Ectodermal cell (in vitro differentiated cells): ENCODE data around the gene CYP3A4.
"Not testable (repeated sequence)": the region's sequence is repeated elsewhere in the genome, so short reads cannot be mapped to it uniquely, and the experiment has no call there.

Experiments used
- H3K27ac ChIP-seq: 2 replicates; pipeline ENCODE4 v1.7.0; 2013; ENCODE audit warnings: mild to moderate bottlenecking, low read depth, low read length; ENCODE audit not compliant: insufficient read depth, poor library complexity, severe bottlenecking
- H3K27me3 ChIP-seq: 2 replicates; pipeline ENCODE4 v1.7.0; 2013; ENCODE audit warnings: mild to moderate bottlenecking, low read length; ENCODE audit not compliant: insufficient read depth, control insufficient read depth, poor library complexity, severe bottlenecking
- H3K36me3 ChIP-seq: one replicate; pipeline ENCODE4 v1.7.0; 2013; ENCODE audit warnings: low read length; ENCODE audit not compliant: control insufficient read depth, insufficient read depth
- H3K4me1 ChIP-seq: one replicate; pipeline ENCODE4 v1.7.0; 2013; ENCODE audit warnings: low read length; ENCODE audit not compliant: control insufficient read depth, insufficient read depth
- H3K4me3 ChIP-seq: 2 replicates; pipeline ENCODE4 v1.7.0; 2013; ENCODE audit warnings: low read depth, low read length, control low read depth; ENCODE audit not compliant: insufficient read depth
- H3K9me3 ChIP-seq: 2 replicates; pipeline ENCODE4 v1.7.0; 2013; ENCODE audit warnings: mild to moderate bottlenecking, low read length, moderate library complexity; ENCODE audit not compliant: control insufficient read depth
- whole genome bisulfite sequencing, 2 experiments: methylation state at CpG; one replicate each; pipeline ENCODE4 v1.1.7; 2013; ENCODE audit warnings: missing lambda C conversion rate in 2 of 2; 5-methylcytosine and 5-hydroxymethylcytosine counted together

Gene CYP3A4

DNA sequence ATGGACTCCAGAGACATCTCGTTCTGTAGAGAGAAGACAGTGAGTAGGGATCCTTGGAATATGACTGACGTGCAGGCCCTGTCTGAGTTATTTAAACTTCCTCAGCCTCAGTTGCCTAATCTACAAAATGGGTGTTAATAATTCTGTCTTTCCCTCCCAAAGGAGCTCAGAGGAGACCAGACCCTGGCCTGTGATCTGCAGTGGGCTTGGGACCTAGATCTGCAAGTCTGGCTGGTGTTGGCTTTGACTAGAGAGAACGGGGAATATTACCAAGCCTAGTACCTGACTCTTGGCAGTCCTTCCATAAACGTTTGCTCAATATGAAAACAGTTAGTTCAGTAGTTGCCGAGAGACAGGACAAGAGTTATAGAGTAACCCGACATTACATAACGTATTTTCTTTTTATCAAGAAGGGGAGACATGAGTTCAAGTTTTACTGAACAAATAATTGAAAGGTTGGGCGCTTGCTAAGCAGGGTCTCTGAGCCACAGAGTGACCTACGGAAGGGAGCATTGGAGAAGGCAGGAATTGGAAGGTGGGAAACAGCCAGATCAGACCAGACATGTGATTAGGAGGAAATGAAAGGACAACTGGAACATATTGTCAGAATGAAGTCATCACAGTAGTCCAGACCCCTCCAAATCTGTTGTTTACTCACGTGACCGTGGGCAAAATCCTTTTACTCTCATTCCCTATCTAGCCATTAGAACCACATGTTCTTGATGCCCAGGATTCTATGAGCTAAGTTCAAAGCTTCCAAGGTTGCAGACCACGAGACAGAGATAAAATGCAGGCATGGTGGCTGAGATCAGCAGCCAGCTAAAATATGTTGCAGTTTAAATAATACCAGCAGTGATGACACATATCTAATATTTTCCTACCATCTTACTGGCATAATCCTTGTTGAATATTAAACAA lies 10.9 kb upstream of the CYP3A4 start:
- H3K27ac ChIP-seq, result no peak overlapping the region
- 90 to 95% methylated on average over 12 of the region's 12 CpGs for WGBS, 2 experiments

GRCh38 chr7:99793443-99793842 lies 9.5 kb upstream of the CYP3A4 start:
- Histone ChIP-seq H3K27ac (no peak overlapping the region), H3K36me3 (no peaks in the 10 kb centered on the region)
- 93 to 97% methylated on average over 5 of the region's 5 CpGs for WGBS, 2 experiments

More for the DNA sequence above, 10.9 kb upstream of the CYP3A4 start:
- Histone ChIP-seq H3K9me3 (no peaks in the 10 kb centered on the region), H3K4me1 (no peaks in the 10 kb centered on the region), H3K36me3 (no peaks in the 10 kb centered on the region), H3K27me3 (no peaks in the 10 kb centered on the region), H3K4me3 (no peak overlapping the region)

GRCh38 chr7:99792967-99793366 lies 9.0 kb upstream of the CYP3A4 start:
- H3K4me3 ChIP-seq, result no peak overlapping the region
- H3K4me1 ChIP-seq, result no peaks in the 10 kb centered on the region
- WGBS, 2 experiments, result 89 to 95% methylated on average over 4 of the region's 4 CpGs
- no peaks in the 10 kb centered on the region for H3K9me3 ChIP-seq
- H3K36me3 ChIP-seq, result no peaks in the 10 kb centered on the region
- H3K27ac ChIP-seq, result no peak overlapping the region
- no peaks in the 10 kb centered on the region for H3K27me3 ChIP-seq

More at GRCh38 chr7:99793443-99793842, 9.5 kb upstream of the CYP3A4 start:
- H3K9me3 ChIP-seq, result no peaks in the 10 kb centered on the region
- H3K27me3 ChIP-seq, result no peaks in the 10 kb centered on the region
- H3K4me1 ChIP-seq, result no peaks in the 10 kb centered on the region
- no peak overlapping the region for H3K4me3 ChIP-seq

DNA sequence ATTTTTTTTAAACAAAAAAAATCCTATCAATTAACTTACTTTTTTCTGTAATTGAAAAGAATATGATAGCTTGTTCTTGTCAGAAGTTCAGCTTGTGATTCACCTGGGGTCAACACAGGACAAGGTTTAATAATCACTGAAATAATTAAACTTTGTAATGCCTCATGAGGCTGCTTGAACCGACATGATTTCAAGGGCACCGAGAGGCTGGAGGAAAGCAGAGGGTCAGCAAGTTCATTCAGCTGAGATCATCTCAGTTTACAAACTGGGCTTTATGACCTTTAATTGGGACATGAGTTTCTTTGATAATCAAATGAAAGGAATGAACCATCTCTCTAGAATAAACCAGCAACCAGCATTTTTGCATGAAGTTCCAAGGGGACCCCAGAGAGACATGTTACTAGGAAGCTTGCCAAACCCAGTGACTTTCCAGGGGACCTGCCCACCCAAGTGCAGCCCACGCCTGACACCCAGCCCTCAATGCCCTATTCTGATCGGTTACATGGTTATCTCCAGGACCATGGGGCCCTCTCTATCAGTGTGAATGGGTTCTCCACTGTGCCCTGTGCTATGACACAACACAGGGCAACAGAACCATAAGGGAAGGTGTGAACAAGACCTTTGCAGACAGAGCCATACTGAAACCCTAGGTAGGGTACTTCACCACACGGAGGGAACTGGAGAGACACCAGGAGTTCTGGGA lies 7.8 kb upstream of the CYP3A4 start:
- no peaks in the 10 kb centered on the region for H3K4me1 ChIP-seq
- H3K27me3 ChIP-seq, result no peaks in the 10 kb centered on the region
- no peak overlapping the region for H3K4me3 ChIP-seq
- WGBS, 2 experiments, result 90 to 92% methylated on average over 5 of the region's 5 CpGs
- H3K27ac ChIP-seq, result no peak overlapping the region
- H3K36me3 ChIP-seq, result no peaks in the 10 kb centered on the region
- H3K9me3 ChIP-seq, result no peaks in the 10 kb centered on the region

DNA sequence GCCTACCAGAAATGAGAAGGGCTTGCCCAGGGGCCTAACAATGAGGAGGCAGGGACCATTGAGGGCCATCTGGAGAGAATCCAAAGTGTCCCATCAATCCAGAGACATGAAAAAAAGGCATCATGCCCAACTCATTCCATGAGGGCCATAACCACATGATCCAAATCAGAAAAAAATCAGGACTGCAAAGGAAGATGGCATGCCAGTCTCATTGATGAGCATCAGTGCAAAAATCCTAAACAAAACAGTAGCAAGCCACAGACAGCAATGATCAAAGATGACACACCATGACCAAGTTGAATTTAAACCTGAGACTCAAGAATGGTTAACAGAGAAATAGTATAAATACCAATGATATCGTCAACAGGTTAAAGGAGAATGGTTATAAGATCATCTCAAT lies 7.0 kb upstream of the CYP3A4 start:
- 86% methylated on average over 1 of the region's 1 CpG; no CpG with 5 or more reads in 1 of the 2 experiments for WGBS, 2 experiments
- no peaks in the 10 kb centered on the region for H3K36me3 ChIP-seq
- H3K27me3 ChIP-seq, result no peaks in the 10 kb centered on the region
- no peak overlapping the region for H3K4me3 ChIP-seq
- H3K9me3 ChIP-seq, result no peaks in the 10 kb centered on the region
- H3K27ac ChIP-seq, result no peak overlapping the region
- no peaks in the 10 kb centered on the region for H3K4me1 ChIP-seq

DNA sequence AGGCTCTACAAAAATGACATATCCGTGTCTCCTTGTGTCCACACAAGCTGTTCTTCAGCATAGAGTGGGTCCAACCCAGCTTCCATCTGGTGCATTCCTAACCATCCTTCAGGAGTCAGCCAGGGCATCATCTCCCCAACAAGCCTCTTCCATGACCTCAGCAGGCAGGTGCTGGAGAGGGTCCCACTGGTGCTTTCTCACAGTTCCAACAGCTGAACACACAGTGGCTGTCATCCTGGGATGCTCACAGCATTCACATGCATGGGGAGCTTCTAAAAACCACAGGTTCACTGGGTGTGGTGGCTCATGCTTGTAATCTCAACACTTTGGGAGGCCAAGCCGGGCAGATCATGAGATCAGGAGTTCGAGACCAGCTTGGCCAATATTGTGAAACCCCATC lies 6.4 kb upstream of the CYP3A4 start:
- H3K27ac ChIP-seq, result no peak overlapping the region
- WGBS, 2 experiments, result 95 to 96% methylated on average over 3 of the region's 3 CpGs
- H3K27me3 ChIP-seq, result no peaks in the 10 kb centered on the region
- no peaks in the 10 kb centered on the region for H3K4me1 ChIP-seq
- H3K9me3 ChIP-seq, result no peaks in the 10 kb centered on the region
- H3K4me3 ChIP-seq, result no peak overlapping the region
- no peaks in the 10 kb centered on the region for H3K36me3 ChIP-seq

- Histone ChIP-seq H3K27ac (no peak overlapping the region), H3K27me3 (no peaks in the 10 kb centered on the region), H3K9me3 (no peaks in the 10 kb centered on the region), H3K36me3 (no peaks in the 10 kb centered on the region), H3K4me1 (no peaks in the 10 kb centered on the region), H3K4me3 (no peak overlapping the region)
- 83 to 92% methylated on average over 4 of the region's 4 CpGs for WGBS, 2 experiments
Measured at GRCh38 chr7:99789441-99790070, 5.6 kb upstream of the CYP3A4 start.

DNA sequence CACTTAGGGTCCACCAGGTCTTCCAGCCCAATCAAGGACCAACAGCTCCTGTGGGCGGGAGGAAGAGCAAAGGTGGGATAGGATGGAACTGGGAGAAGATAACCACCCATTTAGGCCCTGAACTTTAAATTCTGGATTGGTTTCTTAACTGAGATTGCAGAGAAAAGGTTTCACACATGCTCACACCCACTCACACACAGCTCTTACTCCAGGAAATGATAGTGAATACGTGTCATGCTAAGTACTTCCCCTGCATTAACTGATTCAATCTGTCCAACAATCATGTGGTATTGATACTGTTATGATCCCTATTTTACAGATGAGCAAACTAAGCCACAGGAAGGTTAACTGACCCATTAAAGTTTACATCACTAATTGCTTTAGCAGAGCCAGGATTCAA lies 4.6 kb upstream of the CYP3A4 start:
- 88 to 100% methylated on average over 2 of the region's 2 CpGs for WGBS, 2 experiments
- H3K4me3 ChIP-seq, result no peak overlapping the region
- H3K9me3 ChIP-seq, result no peaks in the 10 kb centered on the region
- H3K36me3 ChIP-seq, result no peaks in the 10 kb centered on the region
- no peak overlapping the region for H3K27ac ChIP-seq
- no peaks in the 10 kb centered on the region for H3K27me3 ChIP-seq
- no peaks in the 10 kb centered on the region for H3K4me1 ChIP-seq

- no peaks in the 10 kb centered on the region for H3K4me1 ChIP-seq
- H3K27ac ChIP-seq, result no peak overlapping the region
- 88 to 91% methylated on average over 3 of the region's 3 CpGs for WGBS, 2 experiments
- H3K36me3 ChIP-seq, result no peaks in the 10 kb centered on the region
- H3K9me3 ChIP-seq, result no peaks in the 10 kb centered on the region
- H3K27me3 ChIP-seq, result no peaks in the 10 kb centered on the region
- H3K4me3 ChIP-seq, result no peak overlapping the region
Measured at GRCh38 chr7:99786726-99787335, 2.8 kb upstream of the CYP3A4 start.

DNA sequence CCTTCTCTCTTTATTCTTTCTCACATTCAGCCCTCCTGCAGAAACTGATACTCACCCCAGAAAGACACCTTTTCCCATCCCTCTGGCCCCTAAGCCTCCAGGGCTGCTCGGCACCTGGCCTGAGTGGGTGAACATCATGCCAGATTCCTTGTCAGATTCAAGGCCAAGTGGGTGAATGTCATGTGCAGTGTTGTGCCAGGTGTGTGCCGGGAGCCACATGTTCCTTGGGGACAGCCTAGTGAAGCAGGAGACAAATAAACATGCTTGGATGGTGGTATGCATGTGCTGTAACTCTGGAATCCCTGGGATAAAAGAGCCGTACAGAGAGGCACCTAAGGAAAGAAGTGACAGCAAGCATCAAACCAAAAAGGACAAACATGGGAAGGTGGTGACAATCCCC lies 1.7 kb upstream of the CYP3A4 start:
- WGBS, 2 experiments, result 88 to 89% methylated on average over 3 of the region's 3 CpGs
- not testable (repeated sequence) for H3K4me1 ChIP-seq, H3K27me3 ChIP-seq, H3K9me3 ChIP-seq, H3K4me3 ChIP-seq, H3K36me3 ChIP-seq, H3K27ac ChIP-seq
